NT2/D1 (cell line): ENCODE measurements around the gene TSC2.

ENCODE experiments used
- SUZ12 ChIP-seq: IDR thresholded peaks from 2 replicates; pipeline ENCODE4 v1.6.1; 2011; ENCODE audit not compliant: insufficient read length, insufficient read depth; ENCODE audit errors: extremely low read depth
- YY1 ChIP-seq: IDR thresholded peaks from 2 replicates; pipeline ENCODE4 v1.6.1; 2011; ENCODE audit not compliant: insufficient read length, insufficient read depth
- ZNF274 ChIP-seq: IDR thresholded peaks from 2 replicates; pipeline ENCODE4 v1.6.1; 2011; ENCODE audit warnings: mild to moderate bottlenecking, low read depth, low read length

- TF ChIP-seq ZNF274 (no peak), YY1 (no peak), SUZ12 (no peak)
These were observed 25.1 kb downstream of the TSC2 start for GRCh38 chr16:2072926-2073325.
